GM18508 (cell line): ENCODE measurements around the gene TRABD.

Source experiments
- ATAC-seq: cut with Tn5 transposase; IDR thresholded peaks from one replicate; pipeline ENCODE4 v1.9.1; 2021; ENCODE audit warnings: moderate number of reproducible peaks; ENCODE audit not compliant: insufficient read depth, unreplicated experiment

Gene TRABD

DNA sequence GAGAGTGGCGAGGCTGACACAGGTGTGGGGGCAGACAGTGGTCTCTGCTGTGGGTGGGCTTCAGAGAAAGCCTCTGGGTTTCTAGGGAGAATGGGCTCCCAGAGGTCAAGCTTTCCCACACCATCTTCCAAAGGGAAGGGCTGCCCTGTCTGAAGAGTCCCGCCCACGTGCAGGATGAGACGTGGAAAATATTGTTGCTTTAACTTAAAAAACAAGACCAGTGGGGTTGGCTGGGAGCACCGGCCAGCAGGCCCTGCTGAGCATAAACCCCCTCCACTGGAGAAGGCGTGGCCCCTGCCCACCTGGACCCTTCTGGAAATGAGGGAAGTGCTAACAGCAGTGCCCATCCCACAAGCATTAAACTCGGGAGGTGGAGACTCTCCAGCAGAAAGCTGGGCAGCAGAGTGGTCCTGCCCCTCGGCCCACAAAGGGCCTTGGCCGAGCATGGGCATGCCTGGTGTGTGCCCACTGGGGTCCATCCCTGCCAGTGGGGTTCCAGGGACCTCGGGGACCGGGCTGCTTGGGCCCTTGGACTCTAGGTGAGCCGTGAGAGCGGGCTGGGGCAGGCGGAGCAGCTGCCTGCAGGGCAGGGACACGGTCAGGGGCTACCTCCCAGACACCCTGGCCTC, 30.5 kb downstream of the TRABD start:
- no peak for ATAC-seq

- ATAC-seq: no peak
Measured at GRCh38 chr22:50216684-50217520, 31.2 kb downstream of the TRABD start.

GRCh38 chr22:50217543-50218152, 31.9 kb downstream of the TRABD start:
- ATAC-seq: no peak

DNA sequence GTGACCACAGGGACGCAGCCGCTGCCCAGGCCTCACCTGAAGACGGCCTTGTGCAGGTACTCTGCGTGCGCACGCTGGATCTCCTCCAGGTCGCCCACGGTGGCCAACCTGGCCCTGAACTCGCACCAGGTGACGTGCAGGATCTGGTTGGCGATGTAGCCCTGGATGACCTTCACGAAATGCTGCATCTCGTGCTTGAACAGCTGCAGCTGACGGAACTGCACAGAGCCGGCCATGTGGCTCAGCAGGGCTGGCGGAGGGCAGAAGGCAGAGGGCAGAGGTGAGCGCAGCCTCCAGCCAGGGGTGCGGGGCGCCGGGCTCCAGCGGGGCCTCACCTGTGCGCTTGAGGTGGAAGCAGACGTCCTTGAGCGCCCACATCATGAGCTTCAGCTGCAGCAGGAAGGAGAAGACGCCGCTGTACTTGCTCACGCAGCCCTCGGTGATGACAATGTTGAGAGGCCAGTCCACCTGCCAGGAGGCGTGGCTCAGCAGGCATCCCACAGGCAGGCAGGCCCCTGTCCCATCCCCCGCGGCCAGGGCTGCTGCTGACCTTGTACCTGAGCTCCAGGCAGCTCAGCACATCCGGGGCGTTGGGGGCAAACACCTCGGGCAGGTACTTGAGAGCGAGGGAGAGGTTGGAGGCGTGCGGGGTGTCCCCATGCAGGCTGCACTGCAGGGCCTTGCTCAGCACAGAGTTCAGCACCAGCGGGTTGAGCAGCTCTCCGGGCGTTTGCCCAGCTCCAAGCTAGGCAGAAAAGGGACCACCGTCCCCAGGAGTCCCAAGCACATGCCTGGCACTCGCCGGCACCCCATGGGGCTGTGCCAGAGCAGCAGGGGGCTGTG, 32.7 kb downstream of the TRABD start:
- no peak for ATAC-seq

DNA sequence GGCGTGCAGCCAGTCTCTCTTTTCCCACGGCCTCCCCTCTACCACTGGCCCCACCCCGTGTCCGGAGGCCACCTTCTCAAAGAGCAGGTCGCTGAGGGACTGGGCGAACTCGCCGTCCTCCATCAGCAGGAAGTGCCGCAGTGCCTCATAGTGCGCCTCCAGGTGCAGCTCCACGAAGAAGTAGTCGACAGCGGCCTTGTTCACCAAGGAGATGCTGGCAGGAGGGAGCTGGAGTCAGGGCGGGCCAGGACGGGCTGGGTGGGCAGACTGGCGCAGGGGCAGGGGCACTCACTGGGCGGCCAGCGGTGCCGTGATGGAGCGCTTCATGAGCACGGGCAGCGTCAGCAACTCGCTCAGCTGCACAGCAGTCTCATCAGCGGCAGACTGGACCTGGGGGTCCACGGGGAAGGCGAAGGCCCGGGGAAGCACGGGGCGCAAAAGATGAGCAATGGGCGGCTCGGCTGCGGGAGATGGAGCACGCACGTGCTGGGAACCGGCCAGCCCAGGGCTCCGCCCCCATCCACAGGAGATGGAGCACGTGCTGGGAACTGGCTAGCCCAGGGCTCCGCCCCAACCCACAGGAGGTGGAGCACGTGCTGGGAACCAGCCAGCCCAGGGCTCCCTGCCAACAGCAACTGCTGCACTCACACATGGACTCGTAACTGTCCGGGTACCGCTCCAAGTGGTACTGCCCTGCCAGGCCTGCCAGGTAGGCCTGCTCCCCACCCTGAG, 33.4 kb downstream of the TRABD start:
- no peak for ATAC-seq

DNA sequence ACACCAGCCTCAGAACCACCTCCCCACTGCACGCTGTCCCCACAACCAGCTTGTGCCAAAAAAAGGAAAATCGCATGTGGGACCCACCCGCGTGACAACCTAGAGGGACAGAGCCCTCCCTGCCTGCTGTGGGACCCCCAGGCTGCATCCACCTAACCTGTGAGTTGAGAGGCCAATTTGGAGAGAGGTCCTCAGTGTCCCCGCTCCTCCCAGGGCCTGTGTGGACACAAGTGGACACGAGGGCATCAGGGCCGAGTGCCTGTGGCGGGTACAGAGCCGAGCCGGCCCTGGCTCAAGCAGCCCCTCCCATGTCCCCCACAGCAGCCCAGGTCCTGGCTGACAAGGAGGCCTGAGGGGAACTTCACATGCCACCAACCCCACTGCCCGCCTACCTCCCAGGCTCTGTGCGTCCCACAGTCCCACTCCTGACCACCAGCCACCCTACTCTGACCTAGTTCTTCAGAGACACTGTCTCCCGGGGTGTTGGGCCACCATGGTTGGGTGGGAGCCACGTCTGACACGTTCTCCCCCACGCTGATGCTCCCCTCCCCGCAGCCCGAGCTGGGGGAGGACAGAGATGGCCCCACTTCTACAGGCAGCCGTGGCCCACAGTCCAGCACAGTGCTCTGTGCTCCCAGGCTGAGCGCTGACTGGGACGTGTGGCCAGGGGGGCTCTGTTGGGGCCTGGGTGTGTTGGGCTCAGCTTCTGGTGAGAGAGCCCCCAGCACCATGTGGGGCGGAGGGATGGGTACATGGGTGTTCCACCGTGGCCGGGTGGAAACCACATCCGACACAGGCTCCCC, 34.3 kb downstream of the TRABD start:
- no peak for ATAC-seq

DNA sequence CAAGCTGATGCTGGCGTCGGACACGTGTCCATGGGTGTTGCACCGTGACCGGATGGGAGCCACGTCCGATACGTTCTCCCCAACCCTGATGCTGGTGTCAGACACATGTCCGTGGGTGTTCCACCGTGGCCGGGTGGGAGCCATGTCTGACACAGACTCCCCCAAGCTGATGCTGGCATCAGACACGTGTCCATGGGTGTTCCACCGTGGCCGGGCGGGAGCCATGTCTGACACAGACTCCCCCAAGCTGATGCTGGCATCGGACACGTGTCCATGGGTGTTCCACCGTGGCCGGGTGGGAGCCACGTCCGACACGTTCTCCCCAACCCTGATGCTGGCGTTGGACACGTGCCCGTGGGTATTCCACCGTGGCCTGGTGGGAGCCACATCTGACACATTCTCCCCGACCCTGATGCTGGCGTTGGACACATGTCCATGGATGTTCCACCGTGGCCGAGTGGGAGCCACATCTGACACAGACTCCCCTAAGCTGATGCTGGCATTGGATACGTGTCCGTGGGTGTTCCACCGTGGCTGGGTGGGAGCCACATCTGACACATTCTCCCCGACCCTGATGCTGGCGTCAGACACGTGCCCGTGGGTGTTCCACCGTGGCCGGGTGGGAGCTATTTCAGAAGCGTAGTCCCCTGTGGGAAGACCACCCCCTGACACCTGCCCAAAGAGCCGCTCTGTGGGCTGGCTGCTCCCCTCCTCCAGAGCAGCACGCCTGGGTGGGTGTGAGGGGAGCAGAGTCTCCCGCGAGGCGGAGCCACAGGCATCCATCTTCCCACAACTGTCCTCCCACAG, 35.1 kb downstream of the TRABD start:
- ATAC-seq: no peak

GRCh38 chr22:50221410-50222300, 35.9 kb downstream of the TRABD start:
- no peak for ATAC-seq

DNA sequence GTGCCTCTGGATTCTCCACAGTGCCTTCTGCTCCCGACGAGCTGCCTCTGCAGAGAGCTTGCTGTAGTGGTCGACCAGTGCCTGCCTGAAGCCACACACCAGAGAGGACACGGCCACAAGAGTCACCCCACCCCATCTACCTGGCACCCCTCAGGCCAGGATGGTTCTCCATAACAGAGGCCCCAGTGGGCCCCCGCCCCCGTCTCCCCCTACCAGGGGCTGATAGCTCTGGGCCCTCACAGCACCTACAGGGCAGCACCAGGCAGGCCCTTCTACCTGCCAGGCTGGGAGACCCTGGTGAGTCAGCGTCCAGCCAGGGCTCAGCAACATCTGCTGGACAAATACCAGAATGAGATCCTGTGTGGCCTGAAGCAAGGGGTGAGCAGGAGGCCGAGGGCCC, 36.8 kb downstream of the TRABD start:
- no peak for ATAC-seq

GRCh38 chr22:50224071-50224470, 38.4 kb downstream of the TRABD start:
- no peak for ATAC-seq

DNA sequence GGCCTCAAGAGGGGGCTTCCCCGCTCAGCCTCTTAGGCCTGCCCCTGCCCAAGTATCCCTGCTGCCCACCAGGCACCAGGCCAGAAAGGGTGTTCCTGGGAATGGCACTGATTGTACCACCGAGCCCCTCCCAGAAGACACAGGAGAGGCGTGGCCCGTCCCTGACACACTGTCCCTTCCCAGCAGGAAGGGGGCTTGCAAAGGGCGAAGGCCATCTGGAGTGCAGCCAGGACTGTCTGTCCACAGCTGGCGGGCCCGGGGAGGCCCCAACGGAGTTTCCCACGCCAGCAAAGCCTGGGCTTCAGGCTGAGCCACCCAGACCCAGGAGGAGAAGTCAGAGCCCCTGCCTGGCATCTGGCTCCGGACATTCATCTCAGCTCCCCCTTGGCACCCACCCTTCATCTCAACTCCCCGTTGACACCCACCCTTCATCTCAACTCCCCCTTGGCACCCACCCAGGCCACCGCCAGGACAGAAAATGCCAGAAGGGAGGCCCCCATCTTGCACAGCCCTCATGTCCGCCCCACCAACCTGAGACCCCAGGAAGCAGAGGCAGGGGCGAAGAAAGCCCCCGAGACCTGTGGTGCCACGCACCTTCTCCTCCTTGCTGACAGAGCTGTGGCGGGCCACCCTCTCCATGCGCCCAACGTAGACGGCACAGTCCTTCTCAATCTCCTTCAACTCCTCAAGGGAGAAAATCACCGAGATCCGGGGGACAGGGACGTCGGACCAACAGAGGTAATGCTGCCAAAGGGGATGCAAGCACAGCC, 39.7 kb downstream of the TRABD start:
- ATAC-seq: no peak

DNA sequence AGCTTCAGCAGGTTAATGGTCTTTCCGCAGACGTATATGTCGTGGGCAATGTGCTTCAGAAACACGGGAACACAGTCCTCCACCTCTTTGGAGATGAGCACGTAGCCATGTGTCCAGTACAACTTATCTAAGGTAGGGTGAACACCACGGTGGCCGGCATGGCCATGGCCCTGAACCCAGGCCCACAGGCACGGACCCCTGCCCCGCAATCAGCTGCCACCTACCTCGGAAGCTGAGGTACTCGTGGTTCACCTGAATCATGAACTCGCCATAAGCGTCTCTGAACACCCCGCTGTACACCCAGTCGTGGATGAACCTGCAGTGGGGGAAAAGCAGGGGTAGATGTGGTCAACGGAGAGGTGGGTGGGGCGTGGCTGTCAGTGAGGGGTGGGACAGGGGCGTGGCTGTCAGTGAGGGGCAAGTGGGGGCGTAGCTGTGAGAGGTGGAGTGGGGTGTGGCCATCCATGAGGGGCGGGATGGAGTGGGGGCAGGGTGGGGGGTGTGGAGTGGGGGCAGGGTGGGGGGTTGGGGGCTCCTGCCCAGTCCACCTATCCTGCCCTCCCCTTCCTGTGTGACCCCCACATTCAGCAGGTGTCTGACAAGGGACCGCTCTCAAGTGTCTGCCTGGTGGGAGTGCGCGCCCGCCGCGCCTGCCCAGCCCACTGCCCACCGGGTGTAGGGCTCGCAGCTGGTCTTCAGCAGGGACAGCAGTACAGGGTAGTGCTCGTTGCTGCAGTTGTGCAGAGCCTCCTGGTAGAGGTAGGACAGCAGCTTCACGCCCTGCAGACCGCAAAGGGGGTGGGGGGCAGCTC, 40.6 kb downstream of the TRABD start:
- ATAC-seq: no peak

- ATAC-seq: no peak
Measured at GRCh38 chr22:50226875-50227165, 41.1 kb downstream of the TRABD start.

GRCh38 chr22:50227579-50228215, 42.0 kb downstream of the TRABD start:
- no peak for ATAC-seq

GRCh38 chr22:50228366-50228765, 42.7 kb downstream of the TRABD start:
- ATAC-seq: no peak

DNA sequence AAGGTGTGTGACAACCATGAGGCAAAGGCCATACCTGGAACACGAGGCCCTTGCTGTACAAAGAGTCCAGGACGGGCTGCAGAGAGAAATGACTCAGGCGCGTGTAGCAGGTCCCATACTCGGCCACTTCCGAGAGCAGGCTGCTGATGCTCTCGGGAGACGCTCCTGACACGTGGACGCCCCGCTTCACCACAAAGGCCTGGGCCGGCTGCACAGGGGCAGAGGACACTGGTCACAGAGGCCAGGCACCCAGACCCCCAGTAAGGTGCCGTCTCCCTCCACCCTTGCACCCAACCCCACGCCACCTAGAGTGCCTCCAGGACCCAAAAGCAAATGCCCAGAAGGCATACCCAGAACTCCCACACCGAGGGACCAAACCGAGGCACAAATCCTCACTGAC, 43.7 kb downstream of the TRABD start:
- no peak for ATAC-seq
